HepG2 (cell line): ENCODE data around the gene GPBP1. TPM values are rescaled to one million over a fixed set of nuclear protein-coding genes. Genes with fewer than 3 reads are reported as not detected.

Source experiments
- CCDC6 ChIP-seq: sonication (generic); formaldehyde crosslinking; IDR thresholded peaks from 2 replicates; pipeline ENCODE4 v1.8.1; 2022; ENCODE audit warnings: mild to moderate bottlenecking, missing genetic modification reagents, moderate library complexity
- ELF3 ChIP-seq: IDR thresholded peaks from 2 replicates; pipeline ENCODE4 v1.6.1; 2016; ENCODE audit warnings: missing genetic modification reagents, missing compliant biosample characterization
- FOSL2 ChIP-seq: sonication (generic); formaldehyde crosslinking; IDR thresholded peaks from 2 replicates; pipeline ENCODE4 v1.4.0; 2020; ENCODE audit warnings: missing genetic modification reagents
- HMG20A ChIP-seq: IDR thresholded peaks from 2 replicates; pipeline ENCODE4 v1.6.1; 2016; ENCODE audit warnings: borderline replicate concordance
- HOXA7 ChIP-seq: sonication (generic); formaldehyde crosslinking; IDR thresholded peaks from 2 replicates; pipeline ENCODE4 v1.8.1; 2022; ENCODE audit warnings: mild to moderate bottlenecking, missing genetic modification reagents, moderate library complexity
- KDM1A ChIP-seq: IDR thresholded peaks from 2 replicates; pipeline ENCODE4 v1.6.1; 2016; ENCODE audit warnings: missing compliant biosample characterization
- LCORL ChIP-seq, 2 experiments: fragments of 450-650 bp in 1 of 2; sonication (generic) in 1 of 2; formaldehyde crosslinking in 1 of 2; IDR thresholded peaks; 2 replicates each; pipeline versions ENCODE4 v1.5.0 to v1.6.1; 2017 to 2020; ENCODE audit warnings: antibody characterized with exemption in 1 of 2, missing genetic modification reagents in 1 of 2
- NCOR1 ChIP-seq: fragments of 200-600 bp; sonication (generic); IDR thresholded peaks from 2 replicates; pipeline ENCODE4 v1.7.0; 2017; ENCODE audit warnings: antibody characterized with exemption, low read length, borderline replicate concordance
- RXRB ChIP-seq: IDR thresholded peaks from 2 replicates; pipeline ENCODE4 v1.6.1; 2016; ENCODE audit warnings: borderline replicate concordance, missing genetic modification reagents, missing compliant biosample characterization
- SOX5 ChIP-seq: IDR thresholded peaks from 2 replicates; pipeline ENCODE4 v1.6.1; 2016; ENCODE audit warnings: borderline replicate concordance
- SP2 ChIP-seq: sonication (generic); formaldehyde crosslinking; IDR thresholded peaks from 2 replicates; pipeline ENCODE4 v1.5.1; 2020; ENCODE audit warnings: mild to moderate bottlenecking, missing genetic modification reagents
- TGIF2 ChIP-seq: IDR thresholded peaks from 2 replicates; pipeline ENCODE4 v1.6.1; 2016; ENCODE audit warnings: control low read depth, missing compliant biosample characterization
- USF2 ChIP-seq, 2 experiments: sonication (generic) in 1 of 2; formaldehyde crosslinking in 1 of 2; IDR thresholded peaks; 2 replicates each; pipeline versions ENCODE4 v1.5.1 to v1.6.1; 2011 to 2020; ENCODE audit warnings: borderline replicate concordance in 1 of 2, low read depth in 1 of 2, low read length in 1 of 2, mild to moderate bottlenecking in 1 of 2, missing genetic modification reagents in 1 of 2, moderate library complexity in 1 of 2
- YEATS2 ChIP-seq: sonication (generic); formaldehyde crosslinking; IDR thresholded peaks from 2 replicates; pipeline ENCODE4 v1.4.0; 2020; ENCODE audit warnings: missing genetic modification reagents, borderline replicate concordance
- ZNF12 ChIP-seq: sonication (generic); formaldehyde crosslinking; IDR thresholded peaks from 2 replicates; pipeline ENCODE4 v1.5.0; 2020; ENCODE audit warnings: missing genetic modification reagents
- ZNF362 ChIP-seq: sonication (generic); formaldehyde crosslinking; IDR thresholded peaks from 2 replicates; pipeline ENCODE4 v1.4.0; 2020; ENCODE audit warnings: missing genetic modification reagents, mild to moderate bottlenecking, borderline replicate concordance
- ZNF660 ChIP-seq: sonication (generic); formaldehyde crosslinking; IDR thresholded peaks from 2 replicates; pipeline ENCODE4 v1.5.1; 2020; ENCODE audit warnings: mild to moderate bottlenecking, low read depth, missing genetic modification reagents, borderline replicate concordance
- ZSCAN21 ChIP-seq: sonication (generic); formaldehyde crosslinking; IDR thresholded peaks from 2 replicates; pipeline ENCODE4 v1.8.0; 2022; ENCODE audit warnings: mild to moderate bottlenecking, missing genetic modification reagents, moderate library complexity, borderline replicate concordance
- polyA plus RNA-seq, 8 experiments: library from polyadenylated mRNA; depleted of rRNA in 3 of 8; stranded (reverse) in 7 of 8; unstranded in 1 of 8; fragments of >200 nt; fragmentation: Illumina TruSeq in 4 of 8; extraction: Trizol in 4 of 8; gene quantifications; 2 replicates each; pipeline versions ENCODE4 v1.2.1 to v1.2.3, GENCODE V29; 2011 to 2016; ENCODE audit warnings: low read depth in 4 of 8, missing spikeins in 1 of 8, mixed read lengths in 1 of 8; ENCODE audit not compliant: insufficient read depth in 1 of 8
- total RNA-seq, 5 experiments: library from RNA; depleted of rRNA; stranded (reverse); fragments of >200 nt; fragmentation: Illumina TruSeq; extraction: Trizol; gene quantifications; 2 replicates each; pipeline ENCODE4 v1.2.3, GENCODE V29; 2016; ENCODE audit warnings: low read depth in 1 of 5
- TF ChIP-seq, protein P1 (sequence below): sonication (generic); formaldehyde crosslinking; conservative IDR thresholded peaks from 2 replicates; pipeline ENCODE4 v1.5.0; 2020; ENCODE audit warnings: missing genetic modification reagents

The GPBP1 gene
- total and polyA plus RNA-seq, 2 of the 13 experiments (the other 11 are each of a cell fraction or from before 2014, with no cell fraction given) = 27.1 to 72.2 TPM

DNA sequence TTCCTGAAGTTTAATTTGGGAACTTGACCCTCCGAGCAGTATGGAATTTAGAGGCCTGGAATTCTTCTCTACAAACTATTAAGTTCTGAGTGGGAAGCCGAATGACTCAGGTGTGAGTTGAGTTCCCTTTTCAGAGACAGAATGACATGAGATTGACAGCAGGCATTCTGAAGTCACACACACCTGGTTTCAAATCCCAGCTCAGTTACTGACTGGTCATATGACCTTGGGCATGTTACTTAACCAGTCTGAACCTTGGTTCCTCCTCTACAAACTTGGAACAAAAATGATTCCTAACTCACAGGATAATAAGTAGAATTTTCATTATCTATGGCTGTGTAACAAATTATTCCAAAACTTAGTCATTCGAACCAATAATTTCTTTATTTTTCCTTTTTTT, 45.5 kb upstream of the GPBP1 start (continued):
- TF ChIP-seq KDM1A (CRISPR knock-in tag) (no peak), FOSL2 (CRISPR knock-in tag) (peak; percentile 24; the same call in 1 of the 2 replicates), YEATS2 (CRISPR knock-in tag) (no peak), ZSCAN21 (no peak), TGIF2 (CRISPR knock-in tag) (no peak), NCOR1 (no peak), CCDC6 (CRISPR knock-in tag) (no peak), ZNF362 (CRISPR knock-in tag) (peak; percentile 19; the same call in 1 of the 2 replicates), SOX5 (CRISPR knock-in tag) (peak; percentile 15; the same call in 1 of the 2 replicates), HOXA7 (CRISPR knock-in tag) (no peak), ZNF660 (CRISPR knock-in tag) (no peak), SP2 (CRISPR knock-in tag) (no peak), HMG20A (CRISPR knock-in tag) (peak; percentile 30; the same call in 1 of the 2 replicates), LCORL (IDR thresholded peaks at IDR 0.05) (no peak), LCORL (CRISPR knock-in tag; IDR thresholded peaks at IDR 0.05) (no peak), ZNF12 (CRISPR knock-in tag) (no peak), RXRB (CRISPR knock-in tag) (peak; percentile 25; the same call in 1 of the 2 replicates), USF2 (IDR thresholded peaks at IDR 0.05; ENCODE audit: low read depth, low read length) (no peak), USF2 (CRISPR knock-in tag; IDR thresholded peaks at IDR 0.05; ENCODE audit: borderline replicate concordance) (peak; percentile 38; the same call in 1 of the 2 replicates), ELF3 (CRISPR knock-in tag) (0 out of 2 replicates have a peak, but pooled peaks have one; percentile 22)
- TF ChIP-seq, protein P1, sequence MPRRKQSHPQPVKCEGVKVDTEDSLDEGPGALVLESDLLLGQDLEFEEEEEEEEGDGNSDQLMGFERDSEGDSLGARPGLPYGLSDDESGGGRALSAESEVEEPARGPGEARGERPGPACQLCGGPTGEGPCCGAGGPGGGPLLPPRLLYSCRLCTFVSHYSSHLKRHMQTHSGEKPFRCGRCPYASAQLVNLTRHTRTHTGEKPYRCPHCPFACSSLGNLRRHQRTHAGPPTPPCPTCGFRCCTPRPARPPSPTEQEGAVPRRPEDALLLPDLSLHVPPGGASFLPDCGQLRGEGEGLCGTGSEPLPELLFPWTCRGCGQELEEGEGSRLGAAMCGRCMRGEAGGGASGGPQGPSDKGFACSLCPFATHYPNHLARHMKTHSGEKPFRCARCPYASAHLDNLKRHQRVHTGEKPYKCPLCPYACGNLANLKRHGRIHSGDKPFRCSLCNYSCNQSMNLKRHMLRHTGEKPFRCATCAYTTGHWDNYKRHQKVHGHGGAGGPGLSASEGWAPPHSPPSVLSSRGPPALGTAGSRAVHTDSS (CRISPR knock-in tag) = no peak
- TF ChIP-seq, all 625 proteins: peak for 16
